HG03469 (cell line): Measurements from ENCODE around the gene LHX8.
"Not testable (repeated sequence)": the region's sequence is repeated elsewhere in the genome, so short reads cannot be mapped to it uniquely, and the experiment has no call there.

ENCODE experiments used
- ATAC-seq: cut with Tn5 transposase; IDR thresholded peaks from one replicate; pipeline ENCODE4 v1.9.1; 2021; ENCODE audit warnings: mild to moderate bottlenecking, moderate library complexity, moderate number of reproducible peaks; ENCODE audit not compliant: unreplicated experiment

LHX8 gene

GRCh38 chr1:75133750-75134646 is at the start of gene LHX8:
LHX8 (plus strand) TSS chr1:75134388; CDS start chr1:75136615, 2,227 bp downstream.
- ATAC-seq = no peak

GRCh38 chr1:75085931-75086330 is 48.3 kb upstream of the LHX8 start:
- ATAC-seq = no peak

DNA sequence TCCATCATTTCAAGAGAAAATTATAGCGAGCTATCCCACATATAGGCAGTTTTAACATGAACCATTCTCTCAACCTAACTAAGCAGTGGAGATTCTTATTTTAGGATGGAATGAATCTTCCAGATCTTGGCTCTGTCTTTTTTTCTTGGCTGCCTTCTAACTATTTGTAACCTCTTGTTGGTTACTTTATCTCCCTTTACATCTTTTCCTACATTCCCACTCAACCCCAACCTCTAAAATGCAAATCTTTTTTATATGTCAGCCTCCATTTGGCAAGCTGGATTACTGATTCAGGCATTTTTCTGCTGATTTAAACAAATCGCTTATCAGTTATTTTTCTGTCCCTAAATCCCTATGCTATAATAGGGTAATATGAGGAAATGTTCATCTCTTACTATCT is 46.9 kb upstream of the LHX8 start:
- no peak for ATAC-seq

- no peak for ATAC-seq
These were observed 42.0 kb upstream of the LHX8 start for GRCh38 chr1:75092141-75092540.

DNA sequence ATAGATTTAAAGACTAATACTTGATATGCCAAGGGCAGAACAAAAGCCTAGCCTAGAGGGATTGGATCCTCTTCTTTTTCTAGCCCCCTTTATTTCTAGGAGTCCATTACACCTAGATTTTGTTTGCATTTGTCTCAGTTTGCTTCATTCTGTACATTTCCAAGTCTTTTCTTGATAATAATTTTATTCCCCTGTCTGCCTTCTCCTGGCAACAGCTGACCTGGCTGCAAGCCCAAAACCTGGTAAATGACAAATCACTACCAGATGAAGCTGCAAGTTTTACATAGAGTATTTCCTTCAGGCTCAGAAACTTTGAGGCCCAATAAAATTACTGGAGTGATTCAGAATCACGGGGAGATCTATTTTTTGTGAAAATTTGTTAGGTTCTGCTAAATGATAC is 36.5 kb upstream of the LHX8 start:
- ATAC-seq = no peak

GRCh38 chr1:75099581-75099980 is 34.6 kb upstream of the LHX8 start:
- ATAC-seq = no peak

GRCh38 chr1:75100481-75101092 is 33.6 kb upstream of the LHX8 start:
- no peak for ATAC-seq

GRCh38 chr1:75112362-75112951 is 21.7 kb upstream of the LHX8 start:
- not testable (repeated sequence) for ATAC-seq

- no peak for ATAC-seq
These were observed 18.5 kb upstream of the LHX8 start for GRCh38 chr1:75115654-75116053.

GRCh38 chr1:75123756-75124155 is 10.4 kb upstream of the LHX8 start:
- no peak for ATAC-seq

- no peak for ATAC-seq
These were observed 9.7 kb upstream of the LHX8 start for GRCh38 chr1:75124510-75124909.

DNA sequence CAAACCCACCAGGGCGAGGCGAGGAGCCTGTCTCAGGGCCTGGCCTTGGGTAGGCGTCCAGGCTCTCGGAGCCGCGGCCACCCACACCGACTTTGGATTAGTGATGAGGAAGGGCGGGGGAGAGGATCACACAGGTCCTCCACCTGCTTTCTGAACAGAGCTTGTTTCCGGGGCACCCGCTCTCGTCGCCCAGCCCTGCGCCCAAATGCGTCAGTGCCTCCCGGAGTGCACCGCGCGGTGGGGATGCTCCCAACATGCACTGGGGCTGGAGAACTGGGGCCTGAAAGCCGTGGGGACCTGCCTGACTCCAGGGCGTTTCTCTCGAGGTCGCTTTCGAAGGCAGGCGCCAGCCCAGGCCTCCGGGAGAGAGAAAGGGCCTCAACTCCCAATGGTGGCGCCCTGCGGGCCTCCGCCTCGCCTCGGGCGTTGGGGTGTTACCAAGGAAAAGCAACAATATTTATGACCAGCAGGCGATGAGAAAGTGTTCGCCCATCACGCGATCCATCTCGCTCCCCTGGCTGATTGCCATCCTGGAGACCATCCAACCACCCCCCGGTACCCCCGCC is 8.9 kb upstream of the LHX8 start:
- no peak for ATAC-seq

DNA sequence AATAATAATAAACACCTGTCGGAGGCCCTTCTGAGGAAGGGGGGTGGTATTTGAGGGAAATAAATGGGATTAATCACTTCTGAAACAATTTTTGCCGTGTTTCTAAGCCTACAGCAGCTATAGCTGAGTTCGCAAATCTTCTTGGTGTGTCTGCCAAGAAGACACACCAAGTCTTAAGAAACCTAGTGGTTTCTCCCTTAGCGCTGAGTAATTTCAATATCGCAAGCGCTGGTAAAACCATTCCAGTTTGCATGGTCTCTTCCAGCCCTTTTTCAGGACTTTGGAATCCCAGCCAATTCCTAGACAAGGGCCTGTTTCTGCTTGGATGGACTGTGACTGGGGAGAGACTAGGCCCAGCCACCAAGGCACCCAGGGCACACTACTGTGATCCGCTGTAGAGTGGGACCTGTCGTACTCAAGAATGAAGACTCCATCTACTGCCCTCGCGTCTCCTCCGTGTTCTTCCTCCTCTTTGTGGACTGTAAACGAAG is 7.5 kb upstream of the LHX8 start:
- ATAC-seq = no peak

DNA sequence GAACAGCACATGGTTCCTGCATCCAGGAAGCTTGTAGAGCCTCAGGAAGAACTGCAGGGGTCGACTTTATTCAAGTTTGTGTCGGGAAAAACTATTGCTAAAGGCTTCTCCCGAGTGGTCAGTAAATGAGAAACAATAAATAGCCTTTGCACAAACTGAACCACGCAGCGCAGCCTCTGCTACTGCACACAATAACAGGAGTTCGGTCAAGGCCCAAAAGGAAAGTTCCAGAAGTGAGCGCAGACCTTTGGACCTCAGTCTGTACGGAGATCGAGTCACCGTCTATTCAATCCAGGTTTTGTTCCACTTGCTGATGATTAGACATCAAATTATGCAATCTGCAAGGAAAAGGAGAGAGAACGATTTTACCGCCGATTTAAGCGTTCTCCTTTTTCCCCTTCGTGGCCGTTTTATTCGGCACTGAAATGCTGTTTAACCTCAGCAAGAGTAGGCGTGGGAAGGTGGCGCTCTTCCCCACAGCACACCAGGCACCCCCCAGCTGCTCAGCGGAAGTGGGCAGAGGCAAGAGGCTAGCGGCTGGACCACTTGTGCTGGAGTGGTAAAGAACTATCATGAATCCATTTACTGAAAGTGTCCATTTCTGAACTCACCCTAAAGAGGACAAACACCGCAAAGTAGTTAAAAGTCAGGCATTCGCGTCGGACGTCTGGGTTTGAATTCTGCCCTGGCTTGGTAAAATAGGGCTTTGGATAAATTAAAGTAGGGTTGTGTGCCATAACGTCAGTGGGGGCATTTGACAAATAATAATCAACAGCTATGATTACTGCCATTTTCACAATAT is 6.1 kb upstream of the LHX8 start:
- ATAC-seq = no peak

GRCh38 chr1:75129660-75129982 is 4.6 kb upstream of the LHX8 start:
- no peak for ATAC-seq

GRCh38 chr1:75129983-75130789 is 4.0 kb upstream of the LHX8 start:
- ATAC-seq = no peak

- ATAC-seq = no peak
These were observed 3.2 kb upstream of the LHX8 start for GRCh38 chr1:75130865-75131564.

GRCh38 chr1:75131565-75132241 is 2.5 kb upstream of the LHX8 start:
- no peak for ATAC-seq
